ENCODE measurements around the gene ADGRB2. TPM values are rescaled to one million over a fixed set of nuclear protein-coding genes. Genes with fewer than 3 reads are reported as not detected.

The ADGRB2 gene
- total and polyA plus RNA-seq, 3 donors from 2014 or later, result 11.8 to 18.0 (median 15.7) TPM

DNA sequence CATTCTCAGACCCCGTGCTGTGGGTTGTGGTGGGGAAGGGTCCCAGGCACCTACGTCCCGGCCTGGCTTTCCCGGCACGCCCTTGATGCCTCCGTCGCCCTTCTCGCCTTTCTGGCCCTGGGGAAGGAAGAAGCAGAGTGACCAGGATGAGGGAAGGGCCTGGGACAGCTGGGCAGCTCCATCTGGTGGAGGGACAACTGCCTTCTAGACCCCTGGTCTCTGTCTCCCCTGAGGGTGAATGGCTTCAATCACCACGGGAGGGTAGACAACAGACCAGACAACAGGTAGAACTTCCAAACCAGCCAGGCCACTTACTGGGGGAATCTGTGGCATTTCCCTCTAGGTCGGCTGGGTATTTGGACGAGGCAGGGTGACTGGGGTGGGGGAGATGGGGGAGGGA lies 72.2 kb downstream of the ADGRB2 start:
- no peak for DNase-seq
- no peak for TF ChIP-seq POLR2A (IDR thresholded peaks at IDR 0.05)
- TF ChIP-seq, protein P1, sequence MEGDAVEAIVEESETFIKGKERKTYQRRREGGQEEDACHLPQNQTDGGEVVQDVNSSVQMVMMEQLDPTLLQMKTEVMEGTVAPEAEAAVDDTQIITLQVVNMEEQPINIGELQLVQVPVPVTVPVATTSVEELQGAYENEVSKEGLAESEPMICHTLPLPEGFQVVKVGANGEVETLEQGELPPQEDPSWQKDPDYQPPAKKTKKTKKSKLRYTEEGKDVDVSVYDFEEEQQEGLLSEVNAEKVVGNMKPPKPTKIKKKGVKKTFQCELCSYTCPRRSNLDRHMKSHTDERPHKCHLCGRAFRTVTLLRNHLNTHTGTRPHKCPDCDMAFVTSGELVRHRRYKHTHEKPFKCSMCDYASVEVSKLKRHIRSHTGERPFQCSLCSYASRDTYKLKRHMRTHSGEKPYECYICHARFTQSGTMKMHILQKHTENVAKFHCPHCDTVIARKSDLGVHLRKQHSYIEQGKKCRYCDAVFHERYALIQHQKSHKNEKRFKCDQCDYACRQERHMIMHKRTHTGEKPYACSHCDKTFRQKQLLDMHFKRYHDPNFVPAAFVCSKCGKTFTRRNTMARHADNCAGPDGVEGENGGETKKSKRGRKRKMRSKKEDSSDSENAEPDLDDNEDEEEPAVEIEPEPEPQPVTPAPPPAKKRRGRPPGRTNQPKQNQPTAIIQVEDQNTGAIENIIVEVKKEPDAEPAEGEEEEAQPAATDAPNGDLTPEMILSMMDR (IDR thresholded peaks at IDR 0.05), result no peak
- H3K9me3 ChIP-seq, result no peaks in the 10 kb centered on the region
- no peak overlapping the region for H3K4me3 ChIP-seq
- no peaks in the 10 kb centered on the region for H3K27me3 ChIP-seq
- no peaks in the 10 kb centered on the region for H3K36me3 ChIP-seq (ENCODE audit: low read depth, missing control alignments)
- H3K4me1 ChIP-seq, result no peaks in the 10 kb centered on the region
- intact Hi-C loops (cut with DNase I; ENCODE audit: low total_unique reads), result no loop called here
- WGBS, 2 donors, result 88 to 90% methylated on average over 5 to 11 of the region's 11 CpGs
- no peak overlapping the region for H3K27ac ChIP-seq

- no peak for DNase-seq
- WGBS, 2 donors, result 86 to 90% methylated on average over 1 to 4 of the region's 4 CpGs
- H3K4me1 ChIP-seq, result no peaks in the 10 kb centered on the region
- H3K27ac ChIP-seq, result no peak overlapping the region
- H3K36me3 ChIP-seq (ENCODE audit: low read depth, missing control alignments), result no peaks in the 10 kb centered on the region
- intact Hi-C loops (cut with DNase I; ENCODE audit: low total_unique reads), result no loop called here
- no peaks in the 10 kb centered on the region for H3K27me3 ChIP-seq
- TF ChIP-seq, protein P1 (IDR thresholded peaks at IDR 0.05), result no peak
- TF ChIP-seq POLR2A (IDR thresholded peaks at IDR 0.05), result no peak
- H3K4me3 ChIP-seq, result no peak overlapping the region
- H3K9me3 ChIP-seq, result no peaks in the 10 kb centered on the region
Measured at GRCh38 chr1:31691446-31691845, 72.7 kb downstream of the ADGRB2 start.

- Histone ChIP-seq H3K27me3 (no peaks in the 10 kb centered on the region), H3K4me1 (no peaks in the 10 kb centered on the region), H3K4me3 (no peak overlapping the region), H3K36me3 (ENCODE audit: low read depth, missing control alignments) (no peaks in the 10 kb centered on the region), H3K9me3 (no peaks in the 10 kb centered on the region), H3K27ac (no peak overlapping the region)
- TF ChIP-seq, protein P1 (IDR thresholded peaks at IDR 0.05), result no peak
- no peak for TF ChIP-seq POLR2A (IDR thresholded peaks at IDR 0.05)
- no peak for DNase-seq
- intact Hi-C loops (cut with DNase I; ENCODE audit: low total_unique reads), result no loop called here
- 83 to 86% methylated on average over 10 of the region's 10 CpGs for WGBS, 2 donors
Measured at GRCh38 chr1:31690921-31691320, 73.2 kb downstream of the ADGRB2 start.

GRCh38 chr1:31689854-31690253 lies 74.3 kb downstream of the ADGRB2 start:
- no peak overlapping the region for H3K27ac ChIP-seq
- H3K27me3 ChIP-seq, result no peaks in the 10 kb centered on the region
- no peak for DNase-seq
- H3K36me3 ChIP-seq (ENCODE audit: low read depth, missing control alignments), result no peaks in the 10 kb centered on the region
- 93 to 100% methylated on average over 3 to 6 of the region's 6 CpGs for WGBS, 2 donors
- no peak overlapping the region for H3K4me3 ChIP-seq
- TF ChIP-seq, protein P1 (IDR thresholded peaks at IDR 0.05), result no peak
- TF ChIP-seq POLR2A (IDR thresholded peaks at IDR 0.05), result no peak
- no peaks in the 10 kb centered on the region for H3K4me1 ChIP-seq
- no peaks in the 10 kb centered on the region for H3K9me3 ChIP-seq
- intact Hi-C loops (cut with DNase I; ENCODE audit: low total_unique reads), result no loop called here

GRCh38 chr1:31689379-31689778 lies 74.8 kb downstream of the ADGRB2 start:
- H3K27ac ChIP-seq, result no peak overlapping the region
- no peaks in the 10 kb centered on the region for H3K36me3 ChIP-seq (ENCODE audit: low read depth, missing control alignments)
- TF ChIP-seq, protein P1 (IDR thresholded peaks at IDR 0.05), result no peak
- TF ChIP-seq POLR2A (IDR thresholded peaks at IDR 0.05), result no peak

More at GRCh38 chr1:31689379-31689778, 74.8 kb downstream of the ADGRB2 start:
- no peaks in the 10 kb centered on the region for H3K27me3 ChIP-seq
- H3K9me3 ChIP-seq, result no peaks in the 10 kb centered on the region
- no peaks in the 10 kb centered on the region for H3K4me1 ChIP-seq
- DNase-seq, result peak; percentile 50
- intact Hi-C loops (cut with DNase I; ENCODE audit: low total_unique reads), result no loop called here
- no peak overlapping the region for H3K4me3 ChIP-seq
- 75 to 88% methylated on average over 2 of the region's 2 CpGs for WGBS, 2 donors
